Karpas-422 (cell line): ENCODE measurements around the gene CCDC136. TPM values are rescaled to one million over a fixed set of nuclear protein-coding genes. Genes with fewer than 3 reads are reported as not detected.

Source experiments
- DNase-seq: peaks from one replicate; pipeline ENCODE4 v3.0.0-alpha.2; 2015
- H2AFZ ChIP-seq: fragments of 200-600 bp; sonication (generic); 2 replicates; pipeline ENCODE4 v1.6.1; 2014; ENCODE audit warnings: antibody characterized with exemption, low read length, mixed read lengths
- H3K27ac ChIP-seq: fragments of 200-600 bp; sonication (generic); 2 replicates; pipeline ENCODE4 v1.5.1; 2014; ENCODE audit warnings: mild to moderate bottlenecking, low read length, moderate library complexity
- H3K27me3 ChIP-seq: fragments of 200-600 bp; sonication (generic); 2 replicates; pipeline ENCODE4 v1.6.1; 2014; ENCODE audit warnings: low read length, mixed read lengths
- H3K36me3 ChIP-seq: fragments of 200-600 bp; sonication (generic); 2 replicates; pipeline ENCODE4 v1.6.1; 2014; ENCODE audit warnings: low read length, mixed read lengths; ENCODE audit not compliant: insufficient read depth
- H3K4me1 ChIP-seq: fragments of 200-600 bp; sonication (generic); 2 replicates; pipeline ENCODE4 v1.6.1; 2014; ENCODE audit warnings: mild to moderate bottlenecking, low read length, mixed read lengths
- H3K4me2 ChIP-seq: fragments of 200-600 bp; sonication (generic); 2 replicates; pipeline ENCODE4 v1.6.1; 2014; ENCODE audit warnings: low read length, low read depth, mild to moderate bottlenecking; ENCODE audit not compliant: poor library complexity, severe bottlenecking
- H3K4me3 ChIP-seq: fragments of 200-600 bp; sonication (generic); 2 replicates; pipeline ENCODE4 v1.5.1; 2014; ENCODE audit warnings: mild to moderate bottlenecking, antibody characterized with exemption, low read length, mixed read lengths
- H3K79me2 ChIP-seq: fragments of 200-600 bp; sonication (generic); 2 replicates; pipeline ENCODE4 v1.6.1; 2014; ENCODE audit warnings: mild to moderate bottlenecking, low read length, mixed read lengths
- H3K9ac ChIP-seq: fragments of 200-600 bp; sonication (generic); 2 replicates; pipeline ENCODE4 v1.6.0; 2014; ENCODE audit warnings: low read length
- H3K9me2 ChIP-seq: fragments of 200-600 bp; sonication (generic), shearing (Covaris generic); replicated peaks from 2 replicates; pipeline ENCODE4 v1.6.0; 2014; ENCODE audit warnings: mild to moderate bottlenecking, low read length, moderate library complexity; ENCODE audit not compliant: insufficient read depth
- H3K9me3 ChIP-seq: fragments of 300-700, 200-600 bp; sonication (generic); 2 replicates; pipeline ENCODE4 v1.6.1; 2014; ENCODE audit warnings: low read length, mixed read lengths
- H4K20me1 ChIP-seq: fragments of 200-600 bp; sonication (generic); 2 replicates; pipeline ENCODE4 v1.6.1; 2014; ENCODE audit warnings: mild to moderate bottlenecking, antibody characterized with exemption, low read length, low read depth; ENCODE audit not compliant: insufficient read depth
- total RNA-seq: library from RNA; depleted of rRNA; stranded (reverse); fragments of >200 nt; shearing (Covaris generic); gene quantifications from 2 replicates; pipeline ENCODE4 v1.2.3, GENCODE V29; 2014; ENCODE audit warnings: low replicate concordance

Gene CCDC136
- total RNA-seq, 1 experiment from 2014 or later, result 32.5 TPM

- Histone ChIP-seq H3K4me3 (peak overlapping the region; percentile 58), H3K27ac (no peak overlapping the region), H3K9me3 (no peaks in the 10 kb centered on the region), H3K9ac (peak overlapping the region; percentile 58), H3K9me2 (no peaks in the 10 kb centered on the region), H3K4me1 (peaks cover 20% of the 10 kb centered on the region), H2AFZ (peak overlapping the region; percentile 80), H3K27me3 (no peaks in the 10 kb centered on the region), H3K79me2 (peaks cover 28% of the 10 kb centered on the region), H4K20me1 (peaks cover 9% of the 10 kb centered on the region), H3K4me2 (peak overlapping the region; percentile 68), H3K36me3 (0 out of 2 replicates have a peak, but pooled peaks cover 6% of the 10 kb centered on the region)
- no peak for DNase-seq
Observed at GRCh38 chr7:128861957-128862570, 70.3 kb downstream of the CCDC136 start.

- 0 out of 2 replicates have a peak, but pooled peaks cover 6% of the 10 kb centered on the region for H3K36me3 ChIP-seq
- H3K27me3 ChIP-seq, result no peaks in the 10 kb centered on the region
- peaks cover 20% of the 10 kb centered on the region for H3K4me1 ChIP-seq
- peaks cover 9% of the 10 kb centered on the region for H4K20me1 ChIP-seq
- peak within 1 kb of the TSS; percentile 69 for H3K27ac ChIP-seq
- H2AFZ ChIP-seq, result peak within 1 kb of the TSS; percentile 92
- H3K4me2 ChIP-seq, result peak within 1 kb of the TSS; percentile 97
- H3K9ac ChIP-seq, result peak within 1 kb of the TSS; percentile 95
- no peaks in the 10 kb centered on the region for H3K9me3 ChIP-seq
- DNase-seq, result peak; percentile 99
- H3K4me3 ChIP-seq, result peak within 1 kb of the TSS; percentile 99
- peaks cover 28% of the 10 kb centered on the region for H3K79me2 ChIP-seq
- no peaks in the 10 kb centered on the region for H3K9me2 ChIP-seq
Observed at GRCh38 chr7:128862571-128863432, 71.0 kb downstream of the CCDC136 start, which contains the start of gene ATP6V1F. Gene ATP6V1F (plus strand): TSS chr7:128862856. CDS start chr7:128862905, 49 bp downstream.

- H3K27ac ChIP-seq, result peak overlapping the region; percentile 69
- peak overlapping the region; percentile 99 for H3K4me3 ChIP-seq
- peak; percentile 78 for DNase-seq
- H2AFZ ChIP-seq, result peak overlapping the region; percentile 92; the same call in 1 of the 2 replicates
- H3K9me2 ChIP-seq, result no peaks in the 10 kb centered on the region
- H3K4me1 ChIP-seq, result peaks cover 20% of the 10 kb centered on the region
- H3K9me3 ChIP-seq, result no peaks in the 10 kb centered on the region
- H3K9ac ChIP-seq, result peak overlapping the region; percentile 95
- H3K27me3 ChIP-seq, result no peaks in the 10 kb centered on the region
- H3K79me2 ChIP-seq, result peaks cover 28% of the 10 kb centered on the region
- H3K36me3 ChIP-seq, result 0 out of 2 replicates have a peak, but pooled peaks cover 6% of the 10 kb centered on the region
- peaks cover 9% of the 10 kb centered on the region for H4K20me1 ChIP-seq
- peak overlapping the region; percentile 97 for H3K4me2 ChIP-seq
Observed at GRCh38 chr7:128863433-128863989, 71.7 kb downstream of the CCDC136 start.

- Histone ChIP-seq H3K9me3 (no peaks in the 10 kb centered on the region), H3K4me2 (no peak overlapping the region), H3K9ac (no peak overlapping the region), H3K27ac (no peak overlapping the region), H3K9me2 (no peaks in the 10 kb centered on the region), H3K79me2 (peaks cover 28% of the 10 kb centered on the region), H3K4me1 (peaks cover 15% of the 10 kb centered on the region), H2AFZ (no peak overlapping the region), H3K27me3 (no peaks in the 10 kb centered on the region), H3K36me3 (0 out of 2 replicates have a peak, but pooled peaks cover 6% of the 10 kb centered on the region), H3K4me3 (no peak overlapping the region), H4K20me1 (peaks cover 9% of the 10 kb centered on the region)
- no peak for DNase-seq
Observed at GRCh38 chr7:128865303-128865702, 73.5 kb downstream of the CCDC136 start.

GRCh38 chr7:128865996-128866877, 74.5 kb downstream of the CCDC136 start:
- H3K9ac ChIP-seq, result no peak overlapping the region
- no peak overlapping the region for H3K4me2 ChIP-seq
- H3K4me1 ChIP-seq, result peaks cover 24% of the 10 kb centered on the region
- DNase-seq, result no peak
- no peaks in the 10 kb centered on the region for H3K9me3 ChIP-seq
- H4K20me1 ChIP-seq, result peaks cover 9% of the 10 kb centered on the region
- H3K27ac ChIP-seq, result no peak overlapping the region
- H3K27me3 ChIP-seq, result no peaks in the 10 kb centered on the region
- H3K4me3 ChIP-seq, result no peak overlapping the region
- H3K36me3 ChIP-seq, result 0 out of 2 replicates have a peak, but pooled peaks cover 6% of the 10 kb centered on the region
- no peak overlapping the region for H2AFZ ChIP-seq
- no peaks in the 10 kb centered on the region for H3K9me2 ChIP-seq
- peaks cover 28% of the 10 kb centered on the region for H3K79me2 ChIP-seq

- Histone ChIP-seq H3K79me2 (peaks cover 28% of the 10 kb centered on the region), H3K9me3 (no peaks in the 10 kb centered on the region), H3K4me1 (peaks cover 24% of the 10 kb centered on the region), H2AFZ (no peak overlapping the region), H3K4me3 (no peak overlapping the region), H3K9me2 (no peaks in the 10 kb centered on the region), H4K20me1 (peaks cover 9% of the 10 kb centered on the region), H3K9ac (no peak overlapping the region), H3K27ac (no peak overlapping the region), H3K27me3 (no peaks in the 10 kb centered on the region), H3K36me3 (0 out of 2 replicates have a peak, but pooled peaks cover 6% of the 10 kb centered on the region), H3K4me2 (no peak overlapping the region)
- DNase-seq, result no peak
Observed at GRCh38 chr7:128867241-128867640, 75.5 kb downstream of the CCDC136 start.

- H3K4me3 ChIP-seq, result no peak overlapping the region
- H3K4me1 ChIP-seq, result peaks cover 21% of the 10 kb centered on the region
- DNase-seq, result no peak
- H4K20me1 ChIP-seq, result peaks cover 9% of the 10 kb centered on the region
- H3K27ac ChIP-seq, result no peak overlapping the region
- no peak overlapping the region for H3K4me2 ChIP-seq
- H3K79me2 ChIP-seq, result peaks cover 25% of the 10 kb centered on the region
- no peak overlapping the region for H2AFZ ChIP-seq
- 0 out of 2 replicates have a peak, but pooled peaks cover 6% of the 10 kb centered on the region for H3K36me3 ChIP-seq
- no peaks in the 10 kb centered on the region for H3K27me3 ChIP-seq
- no peak overlapping the region for H3K9ac ChIP-seq
- H3K9me2 ChIP-seq, result no peaks in the 10 kb centered on the region
- H3K9me3 ChIP-seq, result no peaks in the 10 kb centered on the region
Observed at GRCh38 chr7:128867842-128868623, 76.3 kb downstream of the CCDC136 start.
